ENCODE data around the gene MIA2. TPM values are rescaled to one million over a fixed set of nuclear protein-coding genes. Genes with fewer than 3 reads are reported as not detected.

The MIA2 gene
- total and polyA plus RNA-seq, 2 experiments from 2014 or later, result 43.9 to 86.0 TPM

- Histone ChIP-seq H3K9me2 (replicated peaks; ENCODE audit: insufficient read depth) (no peaks in the 10 kb centered on the region), H2AFZ (no peak overlapping the region), H3K27me3 (no peaks in the 10 kb centered on the region), H3K27ac (no peak overlapping the region), H4K20me1 (ENCODE audit: insufficient read depth, poor library complexity, severe bottlenecking) (no peaks in the 10 kb centered on the region), H3K4me2 (no peak overlapping the region), H3K9me3 (ENCODE audit: low read depth) (no peaks in the 10 kb centered on the region), H3K36me3 (replicated peaks; ENCODE audit: insufficient read depth, low read depth) (no peaks in the 10 kb centered on the region), H3K79me2 (no peaks in the 10 kb centered on the region), H3K4me1 (ENCODE audit: insufficient read depth) (no peaks in the 10 kb centered on the region), H3K4me3 (no peak overlapping the region)
- TF ChIP-seq EZH2 (IDR thresholded peaks at IDR 0.05; ENCODE audit: borderline replicate concordance), result no peak
- TF ChIP-seq CTCF (IDR thresholded peaks at IDR 0.05; ENCODE audit: poor library complexity), result no peak
- TF ChIP-seq EZH2phosphoT487 (IDR thresholded peaks at IDR 0.05; ENCODE audit: low read depth, severe bottlenecking, unreplicated experiment), result no peak
- no peak for DNase-seq (ENCODE audit: low spot score)
- WGBS (ENCODE audit: low lambda C conversion rate, missing lambda C conversion rate), result 79% methylated on average over 3 of the region's 3 CpGs
Measured at GRCh38 chr14:39212034-39212433, 21.7 kb upstream of the MIA2 start.

GRCh38 chr14:39212693-39213092, 21.0 kb upstream of the MIA2 start:
- H3K36me3 ChIP-seq (replicated peaks; ENCODE audit: insufficient read depth, low read depth), result no peaks in the 10 kb centered on the region
- H2AFZ ChIP-seq, result no peak overlapping the region
- no peak overlapping the region for H3K4me3 ChIP-seq
- no peak for DNase-seq (ENCODE audit: low spot score)
- H3K9me2 ChIP-seq (replicated peaks; ENCODE audit: insufficient read depth), result no peaks in the 10 kb centered on the region
- H3K27me3 ChIP-seq, result no peaks in the 10 kb centered on the region
- no peak overlapping the region for H3K27ac ChIP-seq
- H3K4me2 ChIP-seq, result no peak overlapping the region
- no peaks in the 10 kb centered on the region for H3K4me1 ChIP-seq (ENCODE audit: insufficient read depth)
- WGBS (ENCODE audit: low lambda C conversion rate, missing lambda C conversion rate), result 95% methylated on average over 1 of the region's 1 CpG
- H4K20me1 ChIP-seq (ENCODE audit: insufficient read depth, poor library complexity, severe bottlenecking), result no peaks in the 10 kb centered on the region
- TF ChIP-seq EZH2phosphoT487 (IDR thresholded peaks at IDR 0.05; ENCODE audit: low read depth, severe bottlenecking, unreplicated experiment), result no peak
- no peak for TF ChIP-seq EZH2 (IDR thresholded peaks at IDR 0.05; ENCODE audit: borderline replicate concordance)
- no peak for TF ChIP-seq CTCF (IDR thresholded peaks at IDR 0.05; ENCODE audit: poor library complexity)
- H3K9me3 ChIP-seq (ENCODE audit: low read depth), result no peaks in the 10 kb centered on the region
- H3K79me2 ChIP-seq, result no peaks in the 10 kb centered on the region

GRCh38 chr14:39217214-39217879, 16.4 kb upstream of the MIA2 start:
- peak overlapping the region; percentile 72 for H3K27ac ChIP-seq
- H3K4me3 ChIP-seq, result no peak overlapping the region
- 73% methylated on average over 8 of the region's 8 CpGs for WGBS (ENCODE audit: low lambda C conversion rate, missing lambda C conversion rate)
- H3K9me2 ChIP-seq (replicated peaks; ENCODE audit: insufficient read depth), result no peaks in the 10 kb centered on the region
- no peak overlapping the region for H2AFZ ChIP-seq
- H3K36me3 ChIP-seq (replicated peaks; ENCODE audit: insufficient read depth, low read depth), result no peaks in the 10 kb centered on the region
- H3K79me2 ChIP-seq, result no peaks in the 10 kb centered on the region
- no peak for DNase-seq (ENCODE audit: low spot score)
- no peaks in the 10 kb centered on the region for H3K9me3 ChIP-seq (ENCODE audit: low read depth)
- no peaks in the 10 kb centered on the region for H3K27me3 ChIP-seq
- H3K4me2 ChIP-seq, result no peak overlapping the region
- peaks cover 8% of the 10 kb centered on the region for H3K4me1 ChIP-seq (ENCODE audit: insufficient read depth)
- TF ChIP-seq EZH2phosphoT487 (IDR thresholded peaks at IDR 0.05; ENCODE audit: low read depth, severe bottlenecking, unreplicated experiment) (no peak), CTCF (IDR thresholded peaks at IDR 0.05; ENCODE audit: poor library complexity) (no peak), EZH2 (IDR thresholded peaks at IDR 0.05; ENCODE audit: borderline replicate concordance) (no peak)
- no peaks in the 10 kb centered on the region for H4K20me1 ChIP-seq (ENCODE audit: insufficient read depth, poor library complexity, severe bottlenecking)

Data from hepatocyte (in vitro differentiated cells).